ENCODE results near the gene TXN2.
"Not testable (repeated sequence)": the region's sequence is repeated elsewhere in the genome, so short reads cannot be mapped to it uniquely, and the experiment has no call there.

The TXN2 gene

GRCh38 chr22:36481393-36482168 is at the start of gene TXN2:
TSS of gene TXN2 (minus strand) at chr22:36481640. CDS start at chr22:36480837, 803 bp downstream.
- peak; percentile 93 for DNase-seq (ENCODE audit: low read depth in 2 of 2)

DNA sequence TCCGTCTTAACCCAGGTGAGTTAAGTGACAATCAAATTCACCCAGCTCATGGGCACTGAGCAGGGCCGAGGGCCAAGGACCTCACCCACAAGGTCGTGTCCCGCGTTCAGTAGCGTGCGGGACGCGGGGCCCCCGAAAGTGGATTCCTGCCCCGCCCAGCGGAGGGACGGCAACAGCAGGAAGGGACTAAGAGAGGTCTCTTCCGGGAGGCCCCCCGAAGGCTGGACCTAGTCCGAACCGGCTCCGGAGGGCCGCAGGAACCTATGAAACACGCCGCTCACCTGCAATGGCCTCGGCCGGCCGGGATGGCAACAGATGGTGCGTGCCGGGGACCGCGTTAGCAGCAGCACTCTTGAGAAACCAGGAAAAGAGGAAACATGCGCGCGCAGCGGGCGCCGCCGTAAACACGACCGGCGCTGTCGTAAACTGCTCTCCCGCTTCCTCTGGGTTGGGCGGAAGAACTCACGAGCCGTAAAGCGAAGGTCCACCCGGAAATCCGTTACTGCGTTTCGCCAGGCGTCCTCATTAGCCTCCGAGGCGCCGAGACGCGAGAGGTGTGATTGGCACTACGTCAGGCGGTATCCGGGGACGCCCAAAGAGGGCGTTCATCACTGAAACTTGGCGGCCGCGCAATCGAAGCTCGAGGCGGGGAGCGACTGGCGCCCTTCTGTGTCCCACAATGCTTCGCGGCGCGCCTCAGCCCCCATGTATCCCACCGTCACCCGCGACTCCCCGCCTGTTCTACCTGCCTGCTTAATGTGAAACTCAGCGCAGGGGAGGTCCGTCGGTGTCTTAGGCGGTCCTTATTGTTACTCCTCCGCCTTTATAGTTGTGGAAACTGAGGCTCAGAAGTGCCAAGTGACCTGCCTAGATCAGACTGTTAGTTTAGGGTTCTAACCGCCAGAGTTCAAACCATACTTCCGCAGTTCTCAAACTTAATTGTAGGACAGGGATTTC is 47.6 kb upstream of the TXN2 start, which contains the start of gene EIF3D:
TSS of gene EIF3D (minus strand) at position 372 of the 957 bp plus-strand sequence. CDS start 3,045 bp downstream, outside the sequence.
- peak; percentile 95 to 96 for DNase-seq (ENCODE audit: low read depth in 2 of 2)

GRCh38 chr22:36528341-36528740 is 46.9 kb upstream of the TXN2 start:
- DNase-seq (ENCODE audit: low read depth in 2 of 2) = no peak

DNA sequence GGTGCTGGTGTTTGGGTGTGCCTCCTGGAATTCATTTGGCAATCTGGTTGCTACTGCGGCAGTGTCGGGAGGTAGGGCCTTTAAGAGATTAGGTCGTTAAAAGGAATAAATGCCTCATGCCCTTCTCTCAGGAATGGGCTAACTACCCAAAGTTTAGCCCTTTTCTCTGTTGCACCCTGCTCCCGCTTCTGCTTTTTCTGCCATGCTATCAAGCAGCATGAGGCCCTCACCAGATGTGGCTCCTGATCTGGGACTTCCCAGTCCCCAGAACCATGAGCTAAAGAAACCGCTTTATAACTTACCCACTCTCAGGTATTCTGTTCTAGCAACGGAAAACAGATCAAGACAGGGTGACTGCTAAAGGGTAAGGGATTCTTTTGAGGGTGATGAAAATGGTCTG is 41.2 kb upstream of the TXN2 start:
- DNase-seq (ENCODE audit: low read depth in 2 of 2) = no peak

- DNase-seq (ENCODE audit: low read depth in 2 of 2) = no peak
Observed at GRCh38 chr22:36520423-36520822, 39.0 kb upstream of the TXN2 start.

DNA sequence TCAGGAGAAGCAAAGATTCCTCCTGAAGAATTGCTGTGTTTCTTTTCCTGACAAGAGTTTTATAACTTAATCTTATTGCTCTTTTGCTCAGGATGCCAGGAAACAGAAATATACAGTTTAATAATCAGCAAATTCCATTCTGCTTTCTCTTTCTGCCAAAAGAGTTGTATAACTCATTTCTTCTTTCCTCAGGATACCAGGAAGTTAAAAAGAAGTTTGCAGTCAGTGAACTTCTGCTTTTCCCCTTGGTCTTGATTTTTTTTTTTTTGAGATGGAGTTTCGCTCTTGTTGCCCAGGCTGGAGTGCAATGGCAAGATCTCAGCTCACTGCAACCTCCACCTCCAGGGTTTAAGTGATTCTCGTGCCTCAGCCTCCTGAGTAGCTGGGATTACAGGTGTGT is 38.5 kb upstream of the TXN2 start:
- not testable (repeated sequence) for DNase-seq (ENCODE audit: low read depth in 2 of 2)

DNA sequence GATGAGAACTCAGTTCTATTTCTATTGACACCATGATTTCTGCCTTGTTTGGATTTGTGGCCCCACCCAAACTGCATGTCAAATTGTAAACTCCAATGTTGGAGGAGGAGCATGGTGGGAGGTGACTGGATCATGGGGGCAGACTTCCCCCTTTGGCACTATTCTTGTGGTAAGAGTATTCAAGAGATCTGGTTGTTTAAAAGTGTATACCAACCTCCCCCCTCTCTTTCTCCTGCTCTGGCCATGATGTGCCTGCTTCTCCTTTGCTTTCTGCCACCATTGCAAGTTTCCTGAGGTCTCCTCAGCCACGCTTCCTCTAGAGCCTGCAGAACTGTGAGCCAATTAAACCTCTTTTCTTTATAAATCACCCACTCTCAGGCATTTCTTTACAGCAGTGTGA is 33.3 kb upstream of the TXN2 start:
- DNase-seq (ENCODE audit: low read depth in 2 of 2) = no peak

DNA sequence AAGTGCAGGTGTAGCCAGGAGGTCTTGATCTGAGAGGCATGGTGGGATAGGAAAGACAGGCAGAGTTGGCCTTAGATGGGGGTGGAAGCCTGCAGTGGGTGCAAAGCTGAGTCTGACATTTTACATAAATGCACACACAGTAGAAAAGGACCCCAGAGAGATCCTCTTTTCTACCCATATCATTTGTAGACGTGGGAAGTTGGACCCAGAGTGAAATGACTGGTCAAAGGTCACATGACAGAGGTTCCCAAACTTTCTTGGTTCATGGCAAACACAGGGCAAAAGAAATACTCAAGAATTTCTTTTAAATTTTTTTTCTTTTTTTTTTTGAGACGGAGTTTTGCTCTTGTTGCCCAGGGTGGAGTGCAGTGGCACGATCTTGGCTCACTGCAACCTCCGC is 31.6 kb upstream of the TXN2 start:
- DNase-seq (ENCODE audit: low read depth in 2 of 2) = no peak

DNA sequence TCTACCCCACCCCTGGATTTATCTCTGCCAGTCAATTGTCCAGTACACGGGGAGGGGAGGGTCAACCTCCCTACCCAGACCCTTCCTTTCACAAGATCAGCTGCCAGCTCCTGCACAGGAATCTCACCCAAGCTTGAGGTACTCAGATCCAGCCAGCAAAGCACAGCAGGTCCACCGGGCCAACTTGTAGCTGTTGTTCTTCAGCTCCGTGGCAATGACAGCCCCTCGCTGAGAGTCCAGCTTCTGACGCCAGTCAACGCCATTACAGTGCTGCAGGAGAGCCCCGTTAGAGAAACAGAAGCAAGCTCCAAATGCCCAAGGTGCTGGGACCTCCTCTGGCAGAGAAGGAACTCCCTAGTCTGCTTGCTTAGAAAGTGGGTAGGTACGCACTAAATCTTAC is 30.9 kb upstream of the TXN2 start:
- DNase-seq (ENCODE audit: low read depth in 2 of 2) = no peak

GRCh38 chr22:36510966-36511881 is 29.8 kb upstream of the TXN2 start:
- no peak for DNase-seq (ENCODE audit: low read depth in 2 of 2)

GRCh38 chr22:36510384-36510783 is 28.9 kb upstream of the TXN2 start:
- no peak for DNase-seq (ENCODE audit: low read depth in 2 of 2)

DNA sequence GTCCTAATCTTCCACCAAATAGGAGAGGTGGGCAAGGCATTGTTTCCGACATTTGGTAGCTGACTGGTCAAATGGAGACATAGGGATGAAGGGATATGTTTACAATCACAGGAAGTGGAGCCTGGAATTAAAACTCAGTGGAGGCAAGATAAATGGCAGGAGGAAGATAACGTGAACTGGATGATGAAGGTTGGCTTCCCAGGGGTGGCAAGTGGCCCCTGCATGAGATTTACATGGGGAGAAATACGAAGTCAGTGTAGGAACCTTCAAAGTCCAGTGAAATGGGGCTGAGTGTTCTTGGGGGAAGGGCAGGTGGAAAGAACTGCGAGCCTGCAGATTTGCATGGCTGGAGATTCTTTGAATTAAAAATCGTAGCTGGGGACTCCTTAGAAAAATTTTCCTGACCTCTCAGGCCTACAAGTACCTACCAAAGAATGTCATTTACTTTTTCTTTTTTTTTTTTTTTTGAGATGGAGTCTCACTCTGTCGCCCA is 26.1 kb upstream of the TXN2 start:
- no peak for DNase-seq (ENCODE audit: low read depth in 2 of 2)

GRCh38 chr22:36506637-36507517 is 25.4 kb upstream of the TXN2 start, which contains the start of gene FOXRED2:
TSS of gene FOXRED2 (minus strand) at chr22:36507040. CDS start at chr22:36506422, 618 bp downstream.
- peak; percentile 74 to 78 for DNase-seq (ENCODE audit: low read depth in 2 of 2)

- DNase-seq (ENCODE audit: low read depth in 2 of 2) = no peak
Observed at GRCh38 chr22:36505998-36506635, 24.7 kb upstream of the TXN2 start.

GRCh38 chr22:36497910-36498665 is 16.6 kb upstream of the TXN2 start:
- no peak for DNase-seq (ENCODE audit: low read depth in 2 of 2)

GRCh38 chr22:36493690-36494110 is 12.3 kb upstream of the TXN2 start:
- no peak for DNase-seq (ENCODE audit: low read depth in 2 of 2)

DNA sequence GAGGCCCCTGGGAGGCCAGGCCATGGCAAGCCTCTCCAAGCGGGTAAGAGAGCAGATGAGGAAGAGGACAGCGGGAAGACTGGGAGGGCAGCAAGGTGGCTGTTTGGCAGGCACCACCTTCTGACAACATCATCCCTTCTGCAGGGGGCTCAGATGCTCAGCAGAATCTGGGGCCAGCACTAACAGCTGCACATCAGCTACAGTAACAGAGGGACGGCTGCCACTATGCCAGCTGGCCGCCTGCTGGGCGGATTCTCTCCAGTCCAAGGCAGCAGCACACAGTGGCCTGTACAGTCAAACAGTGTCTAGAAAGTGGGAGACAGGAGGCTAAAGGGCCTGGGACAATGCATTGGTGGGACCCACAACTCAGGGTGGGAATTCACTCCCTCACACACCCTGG is 10.7 kb upstream of the TXN2 start:
- DNase-seq (ENCODE audit: low read depth in 2 of 2) = no peak

DNA sequence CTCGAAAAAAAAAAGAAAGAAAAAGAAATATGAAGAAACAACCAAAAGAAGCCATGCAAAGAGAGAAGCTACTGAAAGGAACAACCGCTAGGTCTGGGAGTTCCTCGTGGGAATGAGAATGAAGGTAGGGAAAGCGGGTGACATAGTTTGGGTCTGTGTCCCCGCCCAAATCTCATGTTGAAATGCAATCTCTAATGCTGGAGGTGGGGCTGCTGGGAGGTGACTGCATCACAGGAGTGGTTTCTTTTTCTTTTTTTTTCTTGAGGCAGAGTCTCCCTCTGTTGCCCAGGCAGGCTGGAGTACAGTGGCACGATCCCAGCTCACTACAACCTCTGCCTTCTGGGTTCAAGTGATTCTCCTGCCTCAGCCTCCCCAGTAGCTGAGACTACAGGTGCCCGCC is 9.7 kb upstream of the TXN2 start:
- no peak for DNase-seq (ENCODE audit: low read depth in 2 of 2)

Data from stimulated activated CD4-positive, alpha-beta T cell treated with anti-CD3 and anti-CD28 coated beads, Interleukin-1b, Interleukin-23, amount 100 ng/mL, for 1 hour (primary cell).